HCT116 (cell line): ENCODE results near the gene MOCS1. TPM values are rescaled to one million over a fixed set of nuclear protein-coding genes. Genes with fewer than 3 reads are reported as not detected.

Experiments
- ATAC-seq: fragments of 200-7000 bp; cut with Tn5 transposase; 2 replicates; pipeline ENCODE4 v1.9.1; 2020; ENCODE audit warnings: mild to moderate bottlenecking, moderate library complexity
- BruUV-seq: library from RNA; stranded (reverse); fragments of 400-500 nt; replicated peaks from 2 replicates; lab custom pipeline; 2021; lab: Mats Ljungman, UMichigan
- CTCF ChIA-PET: fragments of 300-600 bp; sonication (Branson Sonifier 250); formaldehyde crosslinking; loops from one replicate; lab custom pipeline; 2021; ENCODE audit warnings: antibody characterized with exemption; lab: Charles Lee
- POLR2A ChIA-PET: fragments of 300-600, 350-600 bp; sonication (Branson Sonifier 250); formaldehyde crosslinking; loops from one replicate; lab custom pipeline; 2021; ENCODE audit warnings: antibody characterized with exemption; lab: Charles Lee
- RAD21 ChIA-PET, 2 experiments: fragments of 300-600 bp; sonication (Branson Sonifier 250); formaldehyde crosslinking; loops; one replicate each; lab custom pipeline; 2023; ENCODE audit warnings: low total read pairs in 2 of 2; ENCODE audit not compliant: uncharacterized antibody in 2 of 2, unreplicated experiment in 2 of 2, low non-redundant PET in 1 of 2; lab: Charles Lee
- DNase-seq: peaks from one replicate; pipeline ENCODE4 v3.0.0-alpha.2; 2010; ENCODE audit warnings: low read depth, low spot score
- H2AFZ ChIP-seq: fragments of 200-600 bp; shearing (Covaris generic), sonication (generic); 2 replicates; pipeline ENCODE4 v1.6.1; 2017; ENCODE audit warnings: low read depth, mixed run types, mixed read lengths, antibody characterized with exemption, low read length; ENCODE audit not compliant: poor library complexity, severe bottlenecking
- H3K27ac ChIP-seq: 2 replicates; pipeline ENCODE4 v1.5.1; 2012; ENCODE audit warnings: low read depth, low read length
- H3K27me3 ChIP-seq: fragments of 200-600 bp; sonication (generic); 2 replicates; pipeline ENCODE4 v1.6.1; 2016; ENCODE audit warnings: mixed run types, low read length, mixed read lengths; ENCODE audit not compliant: insufficient read depth
- H3K36me3 ChIP-seq, 2 experiments: fragments of 200-500 bp in 1 of 2; fragments of 200-600 bp in 1 of 2; sonication (Bioruptor generic) in 1 of 2; sonication (generic) in 1 of 2; 2 replicates each; pipeline versions ENCODE4 v1.5.1 to v1.6.1; 2014 to 2016; ENCODE audit warnings: low read length in 2 of 2, inconsistent platforms in 1 of 2, mixed read lengths in 1 of 2, mixed run types in 1 of 2; ENCODE audit not compliant: insufficient read depth in 2 of 2, control insufficient read depth in 1 of 2
- H3K4me1 ChIP-seq, 2 experiments: fragments of 200-600 bp in 1 of 2; sonication (generic) in 1 of 2; 2 replicates each; pipeline versions ENCODE4 v1.5.1 to v1.6.1; 2012 to 2017; ENCODE audit warnings: low read length in 2 of 2, inconsistent platforms in 1 of 2, mild to moderate bottlenecking in 1 of 2, mixed read lengths in 1 of 2, mixed run types in 1 of 2, moderate library complexity in 1 of 2; ENCODE audit not compliant: insufficient read depth in 2 of 2, control insufficient read depth in 1 of 2
- H3K4me2 ChIP-seq: fragments of 200-600 bp; sonication (generic); 2 replicates; pipeline ENCODE4 v1.6.1; 2017; ENCODE audit warnings: mixed run types, low read length, mixed read lengths
- H3K4me3 ChIP-seq, 2 experiments: fragments of 200-600 bp in 1 of 2; sonication (generic) in 1 of 2; replicated peaks in 1 of 2; 2 replicates each; pipeline ENCODE4 v1.5.1; 2011 to 2016; ENCODE audit warnings: low read length in 2 of 2, control low read depth in 1 of 2, low read depth in 1 of 2, mild to moderate bottlenecking in 1 of 2, mixed read lengths in 1 of 2, mixed run types in 1 of 2
- H3K79me2 ChIP-seq: fragments of 200-600 bp; sonication (generic); 2 replicates; pipeline ENCODE4 v1.6.1; 2017; ENCODE audit warnings: mild to moderate bottlenecking, mixed run types, low read length, moderate library complexity, mixed read lengths; ENCODE audit not compliant: insufficient read depth
- H3K9ac ChIP-seq: fragments of 200-600 bp; sonication (generic); 2 replicates; pipeline ENCODE4 v1.6.1; 2016; ENCODE audit warnings: low read length, mixed read lengths
- H3K9me2 ChIP-seq: fragments of 200-600 bp; sonication (generic), shearing (Covaris generic); 2 replicates; pipeline ENCODE4 v1.6.1; 2017; ENCODE audit warnings: mixed run types, mild to moderate bottlenecking, moderate library complexity; ENCODE audit not compliant: insufficient read depth
- H3K9me3 ChIP-seq, 2 experiments: fragments of 200-500 bp in 1 of 2; fragments of 200-600 bp in 1 of 2; sonication (Bioruptor generic) in 1 of 2; sonication (generic) in 1 of 2; 2 replicates each; pipeline ENCODE4 v1.6.1; 2014 to 2017; ENCODE audit warnings: low read length in 2 of 2, mixed read lengths in 2 of 2, inconsistent platforms in 1 of 2, low read depth in 1 of 2, mild to moderate bottlenecking in 1 of 2, mixed run types in 1 of 2, moderate library complexity in 1 of 2; ENCODE audit not compliant: control insufficient read depth in 1 of 2, insufficient read depth in 1 of 2
- H4K20me1 ChIP-seq: fragments of 200-600 bp; sonication (generic), shearing (Covaris generic); 2 replicates; pipeline ENCODE4 v1.6.1; 2017; ENCODE audit warnings: mixed run types, mild to moderate bottlenecking, moderate library complexity; ENCODE audit not compliant: insufficient read depth
- CEBPB ChIP-seq: IDR thresholded peaks from 2 replicates; pipeline ENCODE4 v1.6.1; 2012; ENCODE audit warnings: low read depth
- CTCF ChIP-seq, 3 experiments: fragments of 200-600 bp in 1 of 3; sonication (generic) in 1 of 3; IDR thresholded peaks in 2 of 3; conservative IDR thresholded peaks in 1 of 3; 2 replicates each; pipeline ENCODE4 v1.5.1; 2012 to 2017; ENCODE audit warnings: low read depth in 2 of 3, low read length in 2 of 3, antibody characterized with exemption in 1 of 3, borderline replicate concordance in 1 of 3, control low read depth in 1 of 3, mild to moderate bottlenecking in 1 of 3, mixed read lengths in 1 of 3, mixed run types in 1 of 3, moderate library complexity in 1 of 3; ENCODE audit not compliant: insufficient read depth in 1 of 3
- EGR1 ChIP-seq: IDR thresholded peaks from 2 replicates; pipeline ENCODE4 v1.6.1; 2012; ENCODE audit warnings: low read depth
- EZH2 ChIP-seq: fragments of 200-600 bp; sonication (generic); IDR thresholded peaks from 2 replicates; pipeline ENCODE4 v1.6.1; 2017; ENCODE audit warnings: antibody characterized with exemption, mixed run types
- FOSL1 ChIP-seq: IDR thresholded peaks from 2 replicates; pipeline ENCODE4 v1.6.1; 2012; ENCODE audit warnings: low read depth
- POLR2A ChIP-seq: IDR thresholded peaks from 2 replicates; pipeline ENCODE4 v1.7.0; 2011; ENCODE audit warnings: borderline replicate concordance; ENCODE audit not compliant: insufficient read depth, insufficient read length; ENCODE audit errors: extremely low read depth
- POLR2AphosphoS5 ChIP-seq: IDR thresholded peaks from 2 replicates; pipeline ENCODE4 v1.6.1; 2011; ENCODE audit warnings: mild to moderate bottlenecking, low read depth, low read length, moderate library complexity
- RAD21 ChIP-seq: IDR thresholded peaks from 2 replicates; pipeline ENCODE4 v1.6.1; 2012; ENCODE audit warnings: low read depth, mild to moderate bottlenecking
- SIN3A ChIP-seq: IDR thresholded peaks from 2 replicates; pipeline ENCODE4 v1.6.1; 2012; ENCODE audit warnings: low read depth
- SP1 ChIP-seq: IDR thresholded peaks from 2 replicates; pipeline ENCODE4 v1.6.1; 2012; ENCODE audit warnings: low read depth
- SRF ChIP-seq: IDR thresholded peaks from 2 replicates; pipeline ENCODE4 v1.6.1; 2012; ENCODE audit warnings: low read depth
- TCF7L2 ChIP-seq: IDR thresholded peaks from 2 replicates; pipeline ENCODE4 v1.7.0; 2011; ENCODE audit warnings: borderline replicate concordance, inconsistent platforms; ENCODE audit not compliant: insufficient read depth, insufficient read length; ENCODE audit errors: extremely low read depth
- YY1 ChIP-seq: IDR thresholded peaks from 2 replicates; pipeline ENCODE4 v1.6.1; 2011; ENCODE audit warnings: low read length, low read depth, moderate library complexity, mild to moderate bottlenecking; ENCODE audit not compliant: insufficient replicate concordance; ENCODE audit errors: extremely low read depth
- ZBTB33 ChIP-seq: IDR thresholded peaks from 2 replicates; pipeline ENCODE4 v1.6.1; 2011; ENCODE audit warnings: mild to moderate bottlenecking, low read length, moderate library complexity; ENCODE audit not compliant: insufficient replicate concordance; ENCODE audit errors: extremely low read depth
- ZFX ChIP-seq: fragments of 450-650 bp; IDR thresholded peaks from 2 replicates; pipeline ENCODE4 v1.6.1; 2017
- ZNF274 ChIP-seq: fragments of 200-500 bp; sonication (Bioruptor generic); IDR thresholded peaks from 2 replicates; pipeline ENCODE4 v1.6.1; 2014; ENCODE audit warnings: mild to moderate bottlenecking, low read depth, low read length, inconsistent platforms
- intact Hi-C: fragments of 100-400 bp; cut with micrococcal nuclease; formaldehyde crosslinking; loops from 2 replicates; pipeline ENCODE4 v1.10.0; 2022
- total RNA-seq: library from RNA; stranded (reverse); gene quantifications from one replicate; pipeline ENCODE4 v1.2.1, GENCODE V29; 2021; ENCODE audit not compliant: unreplicated experiment
- TF ChIP-seq, protein P1 (sequence below): IDR thresholded peaks from 2 replicates; pipeline ENCODE4 v1.6.1; 2012; ENCODE audit warnings: low read depth
- TF ChIP-seq, protein P2 (sequence below): IDR thresholded peaks from 2 replicates; pipeline ENCODE4 v1.6.1; 2012
- TF ChIP-seq, protein P3 (sequence below): IDR thresholded peaks from 2 replicates; pipeline ENCODE4 v1.6.1; 2012

MOCS1 gene
- total RNA-seq, 1 experiment from 2014 or later: 9.3 TPM

- TF ChIP-seq, protein P1, sequence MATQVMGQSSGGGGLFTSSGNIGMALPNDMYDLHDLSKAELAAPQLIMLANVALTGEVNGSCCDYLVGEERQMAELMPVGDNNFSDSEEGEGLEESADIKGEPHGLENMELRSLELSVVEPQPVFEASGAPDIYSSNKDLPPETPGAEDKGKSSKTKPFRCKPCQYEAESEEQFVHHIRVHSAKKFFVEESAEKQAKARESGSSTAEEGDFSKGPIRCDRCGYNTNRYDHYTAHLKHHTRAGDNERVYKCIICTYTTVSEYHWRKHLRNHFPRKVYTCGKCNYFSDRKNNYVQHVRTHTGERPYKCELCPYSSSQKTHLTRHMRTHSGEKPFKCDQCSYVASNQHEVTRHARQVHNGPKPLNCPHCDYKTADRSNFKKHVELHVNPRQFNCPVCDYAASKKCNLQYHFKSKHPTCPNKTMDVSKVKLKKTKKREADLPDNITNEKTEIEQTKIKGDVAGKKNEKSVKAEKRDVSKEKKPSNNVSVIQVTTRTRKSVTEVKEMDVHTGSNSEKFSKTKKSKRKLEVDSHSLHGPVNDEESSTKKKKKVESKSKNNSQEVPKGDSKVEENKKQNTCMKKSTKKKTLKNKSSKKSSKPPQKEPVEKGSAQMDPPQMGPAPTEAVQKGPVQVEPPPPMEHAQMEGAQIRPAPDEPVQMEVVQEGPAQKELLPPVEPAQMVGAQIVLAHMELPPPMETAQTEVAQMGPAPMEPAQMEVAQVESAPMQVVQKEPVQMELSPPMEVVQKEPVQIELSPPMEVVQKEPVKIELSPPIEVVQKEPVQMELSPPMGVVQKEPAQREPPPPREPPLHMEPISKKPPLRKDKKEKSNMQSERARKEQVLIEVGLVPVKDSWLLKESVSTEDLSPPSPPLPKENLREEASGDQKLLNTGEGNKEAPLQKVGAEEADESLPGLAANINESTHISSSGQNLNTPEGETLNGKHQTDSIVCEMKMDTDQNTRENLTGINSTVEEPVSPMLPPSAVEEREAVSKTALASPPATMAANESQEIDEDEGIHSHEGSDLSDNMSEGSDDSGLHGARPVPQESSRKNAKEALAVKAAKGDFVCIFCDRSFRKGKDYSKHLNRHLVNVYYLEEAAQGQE: no peak
- no peak for TF ChIP-seq ZNF274
- no peak for TF ChIP-seq RAD21
- no peak for TF ChIP-seq EGR1
- no peak for TF ChIP-seq POLR2A
- no peak for TF ChIP-seq CEBPB
Measured at GRCh38 chr6:39958947-39959346, 24.7 kb upstream of the MOCS1 start (continued).

GRCh38 chr6:39956936-39957335 lies 22.7 kb upstream of the MOCS1 start:
- ChIA-PET RAD21 (no interaction called here), CTCF (no interaction called here), POLR2A (no interaction called here)
- Histone ChIP-seq H3K4me2 (no peak overlapping the region), H2AFZ (no peak overlapping the region), H3K4me1 (no peaks in the 10 kb centered on the region), H3K27ac (no peak overlapping the region), H3K9me2 (no peaks in the 10 kb centered on the region), H3K4me3 (no peak overlapping the region), H3K9ac (no peak overlapping the region), H4K20me1 (no peaks in the 10 kb centered on the region), H3K9me3 (no peaks in the 10 kb centered on the region), H3K36me3 (no peaks in the 10 kb centered on the region), H3K79me2 (no peaks in the 10 kb centered on the region), H3K27me3 (peaks cover 34% of the 10 kb centered on the region)
- DNase-seq (no peak), ATAC-seq (no peak)
- BruUV-seq: no TSS peak
- no peak for TF ChIP-seq EZH2
- no peak for TF ChIP-seq FOSL1
- TF ChIP-seq CTCF (IDR thresholded peaks at IDR 0.05 in 2 of 3, conservative IDR thresholded peaks at IDR 0.05 in 1 of 3; ENCODE audit: borderline replicate concordance in 1 of 3, insufficient read depth in 1 of 3, low read depth in 2 of 3, low read length in 2 of 3): no peak
- TF ChIP-seq CEBPB: no peak
- no peak for TF ChIP-seq RAD21
- TF ChIP-seq, protein P2, sequence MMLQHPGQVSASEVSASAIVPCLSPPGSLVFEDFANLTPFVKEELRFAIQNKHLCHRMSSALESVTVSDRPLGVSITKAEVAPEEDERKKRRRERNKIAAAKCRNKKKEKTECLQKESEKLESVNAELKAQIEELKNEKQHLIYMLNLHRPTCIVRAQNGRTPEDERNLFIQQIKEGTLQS: no peak
- TF ChIP-seq YY1: no peak
- TF ChIP-seq, protein P3, sequence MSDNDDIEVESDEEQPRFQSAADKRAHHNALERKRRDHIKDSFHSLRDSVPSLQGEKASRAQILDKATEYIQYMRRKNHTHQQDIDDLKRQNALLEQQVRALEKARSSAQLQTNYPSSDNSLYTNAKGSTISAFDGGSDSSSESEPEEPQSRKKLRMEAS: no peak
- TF ChIP-seq ZBTB33: no peak
- no peak for TF ChIP-seq ZNF274
- TF ChIP-seq EGR1: no peak
- no peak for TF ChIP-seq ZFX
- no peak for TF ChIP-seq TCF7L2
- TF ChIP-seq POLR2AphosphoS5: no peak
- TF ChIP-seq SP1: no peak
- no peak for TF ChIP-seq SRF
- no peak for TF ChIP-seq SIN3A
- intact Hi-C loops: no loop called here
